ENCODE data around the gene U2AF1L4. TPM values are rescaled to one million over a fixed set of nuclear protein-coding genes. Genes with fewer than 3 reads are reported as not detected.

The U2AF1L4 gene
- total and polyA plus RNA-seq, 7 experiments from 2014 or later, result 33.7 to 89.7 (median 70.1) TPM

GRCh38 chr19:35757749-35758608 is 12.8 kb upstream of the U2AF1L4 start, which contains the start of gene PROSER3:
Gene PROSER3 (plus strand): TSS chr19:35758176. CDS start chr19:35758216, 40 bp downstream.
- POLR2A ChIA-PET, result interaction anchor here (0.6 to 2.7 kb wide), 6 partner anchors 8 to 357 kb away, joined by 3 to 18 read pairs (median 8); partner anchors contain the start of genes IGFLR1, LIN37, POLR2I and PSENEN
- peak within 1 kb of the TSS; percentile 99 for H3K4me3 ChIP-seq (ENCODE audit: low read length)

GRCh38 chr19:35757231-35757748 is 12.1 kb upstream of the U2AF1L4 start:
- H3K4me1 Mint-ChIP-seq, result peaks cover 13 to 42% (median 37%) of the 10 kb centered on the region in 7 donors
- H3K27ac Mint-ChIP-seq, result peak overlapping the region in 8 of 9 donors; percentile 51 to 99 (median 92)
- Histone ChIP-seq H3K4me1 (ENCODE audit: control insufficient read depth in 2 of 2, insufficient read depth in 2 of 2, low read length in 2 of 2) (peaks cover 10 to 35% of the 10 kb centered on the region in 2 donors), H3K36me3 (ENCODE audit: control insufficient read depth in 2 of 3, insufficient read depth in 3 of 3, low read length in 3 of 3) (peaks cover 0 to 40% (median 4%) of the 10 kb centered on the region in 3 experiments), H3K27ac (ENCODE audit: low read depth, low read length) (no peak overlapping the region), H3K9me3 (ENCODE audit: control insufficient read depth in 2 of 3, low read length in 3 of 3) (no peaks in the 10 kb centered on the region), H3K27me3 (ENCODE audit: control insufficient read depth in 2 of 2, insufficient read depth in 2 of 2, low read length in 2 of 2) (peaks cover 0 to 4% of the 10 kb centered on the region in 2 donors), H3K4me3 (ENCODE audit: low read length) (peak overlapping the region; percentile 99)
- peaks cover 0 to 4% (median 0%) of the 10 kb centered on the region in 11 donors for H3K9me3 Mint-ChIP-seq
- ChIA-PET POLR2A (interaction anchor here (0.6 to 2.7 kb wide), 5 partner anchors 9 to 358 kb away, joined by 3 to 18 read pairs (median 9); partner anchors contain the start of genes IGFLR1, LIN37, POLR2I and PSENEN), CTCF (no interaction called here)
- intact Hi-C loops (cut with micrococcal nuclease), result no loop called here
- H3K4me3 Mint-ChIP-seq, result peak overlapping the region; percentile 92 to 100 (median 96)
- peaks cover 0 to 12% (median 5%) of the 10 kb centered on the region in 5 donors for H3K27me3 Mint-ChIP-seq
- peaks cover 0 to 25% (median 5%) of the 10 kb centered on the region in 5 donors for H3K36me3 Mint-ChIP-seq
- peak in 3 of 9 donors; percentile 25 to 54 (median 28) for DNase-seq
- no peak for ATAC-seq

More at GRCh38 chr19:35757749-35758608, 12.8 kb upstream of the U2AF1L4 start, which contains the start of gene PROSER3:
- Mint-ChIP-seq H3K4me3 (peak within 1 kb of the TSS; percentile 92 to 100 (median 96)), H3K36me3 (peaks cover 0 to 25% (median 5%) of the 10 kb centered on the region in 5 donors), H3K4me1 (peaks cover 13 to 42% (median 37%) of the 10 kb centered on the region in 7 donors), H3K9me3 (peaks cover 0 to 4% (median 0%) of the 10 kb centered on the region in 11 donors), H3K27ac (peak within 1 kb of the TSS; percentile 89 to 99 (median 95)), H3K27me3 (peaks cover 0 to 12% (median 5%) of the 10 kb centered on the region in 5 donors)
- Histone ChIP-seq H3K4me1 (ENCODE audit: control insufficient read depth in 2 of 2, insufficient read depth in 2 of 2, low read length in 2 of 2) (peaks cover 10 to 35% of the 10 kb centered on the region in 2 donors), H3K27ac (ENCODE audit: low read depth, low read length) (peak within 1 kb of the TSS; percentile 92), H3K27me3 (ENCODE audit: control insufficient read depth in 2 of 2, insufficient read depth in 2 of 2, low read length in 2 of 2) (peaks cover 0 to 4% of the 10 kb centered on the region in 2 donors), H3K9me3 (ENCODE audit: control insufficient read depth in 2 of 3, low read length in 3 of 3) (no peaks in the 10 kb centered on the region), H3K36me3 (ENCODE audit: control insufficient read depth in 2 of 3, insufficient read depth in 3 of 3, low read length in 3 of 3) (peaks cover 0 to 35% (median 4%) of the 10 kb centered on the region in 3 experiments)
- DNase-seq, result peak; percentile 93 to 100 (median 99)
- CTCF ChIA-PET, result no interaction called here
- intact Hi-C loops (cut with micrococcal nuclease), result loop anchor here (1.0 to 2.0 kb wide), 9 partner anchors 10 to 257 kb away; partner anchors contain the start of genes ARHGAP33 (in 2 of the 2), LIN37 (in 2 of the 2), ALKBH6 (in 1 of the 2) and APLP1 (in 1 of the 2)
- peak; percentile 98 for ATAC-seq

GRCh38 chr19:35756377-35757230 is 11.4 kb upstream of the U2AF1L4 start, which contains the start of gene HSPB6:
Gene HSPB6 (minus strand): TSS chr19:35757029. CDS start chr19:35757008, 21 bp downstream.
- ChIA-PET POLR2A (interaction anchor here (0.7 to 2.7 kb wide), 5 partner anchors 8 to 45 kb away, joined by 3 to 18 read pairs (median 9); partner anchors contain the start of genes IGFLR1, LIN37, PSENEN and U2AF1L4), CTCF (no interaction called here)
- no peak within 1 kb of the TSS for H3K27ac ChIP-seq (ENCODE audit: low read depth, low read length)
- peaks cover 10 to 35% of the 10 kb centered on the region in 2 donors for H3K4me1 ChIP-seq (ENCODE audit: control insufficient read depth in 2 of 2, insufficient read depth in 2 of 2, low read length in 2 of 2)
- ATAC-seq (no peak), DNase-seq (no peak)
- peaks cover 0 to 38% (median 0%) of the 10 kb centered on the region in 3 experiments for H3K36me3 ChIP-seq (ENCODE audit: control insufficient read depth in 2 of 3, insufficient read depth in 3 of 3, low read length in 3 of 3)
- Mint-ChIP-seq H3K4me3 (peak within 1 kb of the TSS; percentile 92 to 100 (median 96)), H3K4me1 (peaks cover 13 to 42% (median 33%) of the 10 kb centered on the region in 7 donors), H3K9me3 (peaks cover 0 to 4% (median 0%) of the 10 kb centered on the region in 11 donors), H3K27me3 (peaks cover 0 to 12% (median 5%) of the 10 kb centered on the region in 5 donors), H3K36me3 (peaks cover 0 to 20% (median 5%) of the 10 kb centered on the region in 5 donors), H3K27ac (peak within 1 kb of the TSS; percentile 89 to 99 (median 95))
- intact Hi-C loops (cut with micrococcal nuclease), result no loop called here
- H3K27me3 ChIP-seq (ENCODE audit: control insufficient read depth in 2 of 2, insufficient read depth in 2 of 2, low read length in 2 of 2), result peaks cover 0 to 4% of the 10 kb centered on the region in 2 donors
- H3K9me3 ChIP-seq (ENCODE audit: control insufficient read depth in 2 of 3, low read length in 3 of 3), result no peaks in the 10 kb centered on the region
- H3K4me3 ChIP-seq (ENCODE audit: low read length), result peak within 1 kb of the TSS; percentile 99

- DNase-seq, result peak in 8 of 9 donors; percentile 44 to 63 (median 56)
- peak overlapping the region; percentile 41 to 92 (median 74) for H3K4me3 Mint-ChIP-seq
- H3K27ac ChIP-seq (ENCODE audit: low read depth, low read length), result no peak overlapping the region
- peaks cover 10 to 35% of the 10 kb centered on the region in 2 donors for H3K4me1 ChIP-seq (ENCODE audit: control insufficient read depth in 2 of 2, insufficient read depth in 2 of 2, low read length in 2 of 2)
- peaks cover 0 to 4% (median 0%) of the 10 kb centered on the region in 11 donors for H3K9me3 Mint-ChIP-seq
- no peak for ATAC-seq
- peak overlapping the region in 5 of 9 donors; percentile 17 to 54 (median 38) for H3K27ac Mint-ChIP-seq
- H3K4me1 Mint-ChIP-seq, result peaks cover 13 to 42% (median 33%) of the 10 kb centered on the region in 7 donors
- H3K27me3 ChIP-seq (ENCODE audit: control insufficient read depth in 2 of 2, insufficient read depth in 2 of 2, low read length in 2 of 2), result peaks cover 0 to 4% of the 10 kb centered on the region in 2 donors
- no peak overlapping the region for H3K4me3 ChIP-seq (ENCODE audit: low read length)
- ChIA-PET CTCF (no interaction called here), POLR2A (interaction anchor here (2.3 to 2.7 kb wide), 2 partner anchors 8 to 11 kb away, joined by 17 to 18 read pairs; partner anchors contain the start of genes LIN37, PSENEN and U2AF1L4)
- H3K36me3 ChIP-seq (ENCODE audit: control insufficient read depth in 2 of 3, insufficient read depth in 3 of 3, low read length in 3 of 3), result peaks cover 0 to 35% (median 0%) of the 10 kb centered on the region in 3 experiments
- no peaks in the 10 kb centered on the region for H3K9me3 ChIP-seq (ENCODE audit: control insufficient read depth in 2 of 3, low read length in 3 of 3)
- H3K36me3 Mint-ChIP-seq, result peaks cover 0 to 15% (median 5%) of the 10 kb centered on the region in 5 donors
- intact Hi-C loops (cut with micrococcal nuclease), result no loop called here
- peaks cover 0 to 12% (median 5%) of the 10 kb centered on the region in 5 donors for H3K27me3 Mint-ChIP-seq
Observed at GRCh38 chr19:35755550-35756376, 10.5 kb upstream of the U2AF1L4 start.

GRCh38 chr19:35755131-35755549 is 9.9 kb upstream of the U2AF1L4 start:
- Histone ChIP-seq H3K36me3 (ENCODE audit: control insufficient read depth in 2 of 3, insufficient read depth in 3 of 3, low read length in 3 of 3) (peaks cover 0 to 34% (median 0%) of the 10 kb centered on the region in 3 experiments), H3K9me3 (ENCODE audit: control insufficient read depth in 2 of 3, low read length in 3 of 3) (no peaks in the 10 kb centered on the region), H3K27me3 (ENCODE audit: control insufficient read depth in 2 of 2, insufficient read depth in 2 of 2, low read length in 2 of 2) (peaks cover 0 to 4% of the 10 kb centered on the region in 2 donors), H3K4me3 (ENCODE audit: low read length) (no peak overlapping the region), H3K27ac (ENCODE audit: low read depth, low read length) (no peak overlapping the region), H3K4me1 (ENCODE audit: control insufficient read depth in 2 of 2, insufficient read depth in 2 of 2, low read length in 2 of 2) (peaks cover 10 to 35% of the 10 kb centered on the region in 2 donors)
- intact Hi-C loops (cut with micrococcal nuclease), result no loop called here
- Mint-ChIP-seq H3K36me3 (peaks cover 0 to 15% (median 5%) of the 10 kb centered on the region in 5 donors), H3K4me1 (peaks cover 13 to 42% (median 33%) of the 10 kb centered on the region in 7 donors), H3K27me3 (peaks cover 0 to 12% (median 5%) of the 10 kb centered on the region in 5 donors), H3K9me3 (peaks cover 0 to 4% (median 0%) of the 10 kb centered on the region in 11 donors), H3K27ac (no peak overlapping the region), H3K4me3 (peak overlapping the region; percentile 30 to 92 (median 58))
- ChIA-PET CTCF (no interaction called here), POLR2A (interaction anchor here (2.7 kb wide), 1 partner anchor 10 kb away, joined by 18 read pairs; the partner anchor contains the start of genes PSENEN and U2AF1L4)
- ATAC-seq (no peak), DNase-seq (no peak)

Measured in naive thymus-derived CD4-positive, alpha-beta T cell (primary cell).